NCI-H748 (cell line): ENCODE measurements around the gene ENHO.

Experiments
- DNase-seq: peaks from one replicate; lab custom pipeline; 2025; ENCODE audit not compliant: unreplicated experiment; lab: John Stamatoyannopoulos, UW

Gene ENHO

GRCh38 chr9:34508463-34508862, 14.3 kb downstream of the ENHO start:
- DNase-seq: no peak

DNA sequence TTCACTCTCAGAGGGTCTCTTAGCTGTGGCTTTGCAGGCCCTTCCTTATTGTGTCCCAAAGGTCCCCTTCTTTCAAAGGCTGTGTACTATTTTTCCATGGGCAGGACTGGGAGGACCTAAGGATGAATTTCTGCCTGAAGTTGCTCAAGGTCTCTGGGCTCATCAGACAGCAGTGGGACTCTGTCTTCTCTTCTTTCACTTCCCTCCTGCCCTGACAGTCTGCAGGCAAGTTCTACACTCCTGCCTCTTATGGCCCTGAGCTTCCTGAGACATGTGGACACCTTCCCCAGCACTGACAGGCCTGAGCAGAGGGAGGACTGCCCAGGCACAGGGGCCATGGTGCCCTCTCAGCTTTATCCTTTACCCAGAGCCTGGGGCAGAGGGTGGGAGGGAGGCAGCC, 14.8 kb downstream of the ENHO start:
- no peak for DNase-seq

- DNase-seq: no peak
These were observed 15.2 kb downstream of the ENHO start for GRCh38 chr9:34507556-34507955.

GRCh38 chr9:34506623-34507022, 16.2 kb downstream of the ENHO start:
- DNase-seq: no peak

- no peak for DNase-seq
These were observed 17.2 kb downstream of the ENHO start for GRCh38 chr9:34505370-34506120.

GRCh38 chr9:34503406-34503805, 19.4 kb downstream of the ENHO start:
- DNase-seq: no peak

DNA sequence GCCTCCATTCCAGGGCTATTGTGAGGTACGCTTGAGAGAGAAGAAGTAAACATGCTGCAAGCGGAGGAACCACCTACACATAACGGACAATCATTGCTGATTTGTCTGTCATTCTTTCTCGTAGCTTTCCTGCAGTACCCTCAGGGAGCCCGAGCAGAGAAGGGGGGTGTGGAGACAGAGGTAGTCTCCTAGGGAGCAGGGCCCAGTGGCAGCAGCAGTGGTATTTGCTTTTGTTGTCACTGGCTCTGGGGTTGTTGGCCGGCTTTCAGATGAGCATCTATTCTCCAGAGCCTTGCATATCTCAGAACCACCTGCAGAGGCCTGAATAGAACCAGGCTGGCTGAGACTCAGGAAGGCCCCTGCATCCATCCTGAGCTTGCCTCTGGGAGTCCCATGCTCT, 19.9 kb downstream of the ENHO start:
- no peak for DNase-seq

DNA sequence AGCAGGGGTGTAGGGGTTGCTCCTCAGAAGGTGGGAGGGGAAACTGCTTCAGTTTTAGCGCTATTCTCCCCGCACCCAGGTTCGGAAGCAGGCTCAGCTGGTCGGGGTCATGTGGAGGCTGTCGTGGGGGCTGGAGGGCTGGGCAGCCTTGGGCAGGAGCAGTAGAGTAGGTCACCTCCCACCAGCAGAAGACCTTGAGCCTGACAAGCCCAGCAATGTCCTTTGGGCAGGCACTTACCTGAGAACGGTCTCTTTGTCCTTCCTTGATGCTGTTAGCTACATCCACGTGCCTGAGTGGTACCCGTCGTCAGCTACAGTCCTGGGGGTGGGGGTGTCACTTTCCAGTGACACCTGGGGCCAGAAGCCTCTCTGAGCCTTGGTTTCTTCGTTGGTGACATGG, 20.3 kb downstream of the ENHO start:
- DNase-seq: no peak

GRCh38 chr9:34501889-34502425, 20.8 kb downstream of the ENHO start:
- peak; percentile 22 for DNase-seq

- DNase-seq: no peak
These were observed 21.4 kb downstream of the ENHO start for GRCh38 chr9:34501372-34501771.

DNA sequence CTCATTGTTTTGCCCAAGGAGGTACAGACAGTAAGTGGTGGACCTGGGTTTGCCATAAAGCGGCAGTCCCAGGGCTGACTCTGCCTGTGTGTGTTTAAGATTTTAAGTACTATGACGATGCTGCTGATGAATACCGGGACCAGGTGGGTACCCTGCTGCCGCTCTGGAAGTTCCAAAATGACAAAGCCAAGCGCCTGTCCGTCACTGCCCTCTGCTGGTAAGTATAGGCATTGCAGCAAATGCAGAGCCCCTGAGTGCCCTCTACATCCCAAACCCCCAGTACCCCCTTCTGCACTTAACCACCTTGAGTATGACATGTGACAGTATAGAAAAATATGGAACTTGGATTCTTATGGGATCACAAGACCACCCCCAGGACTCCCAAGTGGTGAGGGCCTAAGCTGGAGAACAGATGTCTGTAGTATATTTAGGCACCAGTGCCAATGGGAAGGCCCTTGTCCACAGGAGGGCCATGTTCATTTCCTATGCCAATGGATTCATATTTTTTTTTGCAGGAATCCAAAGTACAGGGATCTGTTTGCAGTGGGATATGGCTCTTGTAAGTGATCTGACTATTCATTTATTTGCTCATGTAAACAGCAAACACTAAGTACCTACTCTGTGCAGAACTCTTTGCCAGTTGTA, 22.0 kb downstream of the ENHO start:
- DNase-seq: peak; percentile 68

GRCh38 chr9:34499076-34499475, 23.7 kb downstream of the ENHO start:
- DNase-seq: no peak

GRCh38 chr9:34498553-34498952, 24.2 kb downstream of the ENHO start:
- no peak for DNase-seq

DNA sequence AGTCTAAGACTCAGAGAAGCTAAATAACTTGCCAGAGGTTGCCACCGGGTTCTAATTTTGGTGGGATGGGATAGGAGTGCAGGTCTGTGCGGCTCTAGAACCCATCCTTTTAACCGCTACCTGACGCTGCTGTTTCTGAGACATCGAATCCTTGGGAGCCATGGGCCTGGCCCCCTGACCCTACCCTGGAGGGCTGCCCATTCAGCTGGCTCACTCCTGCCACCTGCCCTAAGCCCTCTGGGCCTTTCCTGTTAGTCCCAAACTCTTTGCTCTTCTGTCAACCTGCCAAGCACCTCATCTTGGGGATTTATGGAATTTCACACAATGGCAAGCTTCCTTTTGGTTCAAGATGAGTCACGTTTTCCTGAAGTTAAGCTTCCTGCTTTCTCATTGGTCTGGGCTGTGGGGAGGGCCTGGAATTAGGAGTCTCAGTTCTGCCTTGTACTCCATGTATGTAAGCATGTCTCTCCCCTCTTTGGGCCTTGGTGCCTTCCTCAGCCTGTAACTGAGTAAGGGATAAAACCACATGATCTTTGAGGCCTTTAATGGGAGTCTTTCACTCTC, 26.6 kb downstream of the ENHO start:
- DNase-seq: no peak

DNA sequence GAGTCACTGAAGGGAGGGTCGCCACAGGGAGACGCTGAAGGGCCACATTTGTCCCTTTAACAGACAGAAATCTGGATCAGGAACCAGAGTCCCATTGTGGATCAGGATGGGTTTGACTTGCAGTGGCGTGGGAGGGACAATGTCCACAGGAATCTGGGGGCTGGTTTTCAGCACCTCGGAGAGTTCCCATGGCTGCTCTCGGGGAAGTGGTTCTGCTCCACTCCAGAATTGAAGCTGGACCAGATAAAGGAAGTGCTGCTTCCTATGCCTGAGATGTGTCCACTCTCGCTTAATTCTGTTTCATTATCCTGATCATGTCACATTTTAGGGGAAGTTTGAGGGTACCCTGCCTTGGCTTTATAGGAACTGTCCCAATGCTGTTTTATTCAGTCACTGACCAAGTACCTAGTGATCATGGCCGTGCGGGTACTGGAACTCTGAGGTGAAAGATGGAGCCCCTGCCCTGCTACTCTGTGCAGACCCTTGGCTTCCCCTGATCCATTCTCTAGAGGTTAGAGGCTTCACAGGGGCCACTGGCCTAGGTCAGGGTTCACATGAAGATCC, 28.7 kb downstream of the ENHO start:
- DNase-seq: no peak

DNA sequence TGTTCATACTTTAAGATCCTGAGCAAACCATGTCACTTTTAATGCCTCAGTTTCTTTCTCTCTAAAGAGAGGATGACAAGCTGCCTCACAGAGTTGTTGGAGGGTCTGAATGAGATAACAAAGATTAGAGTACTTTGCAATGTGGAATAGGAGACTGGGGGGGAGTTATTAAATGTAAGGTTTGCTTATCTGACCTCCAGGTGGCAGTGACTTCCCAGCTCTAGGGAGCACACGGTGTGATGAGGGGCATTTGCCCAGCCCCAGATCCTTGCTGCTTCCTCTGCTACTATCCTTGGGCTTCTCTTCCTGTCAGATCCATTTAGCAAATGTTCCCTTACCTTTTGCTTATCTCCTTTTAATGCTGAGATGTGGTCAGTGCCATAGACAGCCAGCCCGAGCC, 30.7 kb downstream of the ENHO start:
- DNase-seq: no peak

DNA sequence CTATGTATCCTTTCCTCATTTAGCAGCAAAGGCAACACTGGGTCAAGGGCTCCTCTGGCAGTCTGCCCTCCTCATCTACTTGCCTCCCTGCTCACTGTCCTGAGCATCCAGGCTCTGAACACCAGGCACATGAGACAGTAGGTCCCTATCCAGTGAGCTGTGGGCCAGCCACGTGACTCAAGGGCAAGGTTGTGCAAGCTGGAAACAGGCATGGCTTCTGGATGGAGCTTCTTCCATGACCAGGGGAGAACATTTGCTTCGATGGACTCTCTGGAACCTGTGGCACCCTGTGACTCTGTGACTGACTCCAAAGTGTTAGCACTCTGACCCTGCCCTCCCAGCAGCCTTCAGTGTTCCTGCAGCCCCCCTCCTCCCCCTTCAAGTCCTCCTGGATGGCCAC, 31.2 kb downstream of the ENHO start:
- no peak for DNase-seq

DNA sequence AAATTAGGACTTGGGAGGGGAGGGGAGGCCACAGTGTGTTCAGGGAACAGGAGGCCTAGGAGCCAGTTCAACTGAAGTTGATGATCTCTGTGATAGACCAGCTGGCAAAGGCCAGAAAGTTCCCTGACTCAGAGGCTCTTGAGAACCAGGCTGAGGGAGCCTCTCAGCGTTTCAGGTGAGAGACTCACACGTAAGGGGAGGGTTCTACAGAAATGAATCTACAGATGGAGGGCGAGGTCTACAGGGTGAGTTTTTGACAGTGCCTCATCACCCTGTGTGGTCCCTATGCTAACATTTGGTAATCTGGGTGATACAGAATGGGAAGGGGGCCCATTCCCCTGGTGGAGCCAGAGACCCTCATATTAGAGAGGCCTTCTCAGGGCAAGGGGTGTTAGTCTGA, 32.0 kb downstream of the ENHO start:
- DNase-seq: no peak

DNA sequence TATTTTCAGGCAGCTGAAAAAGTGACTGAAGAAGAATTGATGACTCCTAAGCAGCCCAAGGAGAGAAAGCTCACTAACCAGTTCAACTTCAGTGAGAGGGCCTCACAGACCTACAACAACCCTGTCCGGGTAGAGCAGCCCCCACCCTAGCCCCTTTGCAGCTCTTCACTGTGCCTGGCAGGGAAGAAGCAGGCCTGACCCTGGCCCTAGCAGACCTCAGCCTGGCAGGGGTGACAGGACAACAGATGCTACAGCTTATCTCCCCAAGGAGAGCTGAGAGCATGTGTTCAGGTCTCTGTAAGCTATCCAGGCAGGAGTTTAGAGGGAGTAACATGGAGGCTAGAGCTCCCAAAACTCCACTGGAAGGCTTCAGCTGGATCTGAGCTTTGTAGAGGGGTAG, 32.4 kb downstream of the ENHO start:
- DNase-seq: no peak

- no peak for DNase-seq
These were observed 36.2 kb downstream of the ENHO start for GRCh38 chr9:34486572-34486971.

- no peak for DNase-seq
These were observed 37.0 kb downstream of the ENHO start for GRCh38 chr9:34485822-34486221.

DNA sequence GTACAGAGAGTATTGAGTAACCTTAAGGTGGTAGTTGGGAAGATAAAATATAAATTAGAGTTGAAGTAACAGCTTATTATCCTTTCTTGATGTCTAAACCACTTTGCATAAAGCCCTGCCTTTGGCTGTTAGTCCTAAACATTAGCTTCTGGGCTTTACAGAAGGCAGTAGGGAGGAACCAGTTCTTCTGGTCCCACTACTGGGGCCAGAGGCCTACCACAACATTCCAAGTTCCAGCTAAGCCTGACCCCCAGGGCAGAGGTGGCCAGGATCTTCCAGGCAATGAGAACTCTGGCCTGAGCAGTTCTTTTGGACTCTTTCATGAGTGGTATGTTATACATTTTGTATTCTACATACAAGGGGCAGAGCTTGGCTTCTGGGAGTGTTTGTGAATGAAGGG, 38.1 kb downstream of the ENHO start:
- DNase-seq: no peak
